HK-2 (cell line): ENCODE data around the gene ZEB2.

ENCODE experiments used
- DNase-seq: peaks from one replicate; pipeline ENCODE4 v3.0.0-alpha.2; 2018; ENCODE audit not compliant: unreplicated experiment

ZEB2 gene

DNA sequence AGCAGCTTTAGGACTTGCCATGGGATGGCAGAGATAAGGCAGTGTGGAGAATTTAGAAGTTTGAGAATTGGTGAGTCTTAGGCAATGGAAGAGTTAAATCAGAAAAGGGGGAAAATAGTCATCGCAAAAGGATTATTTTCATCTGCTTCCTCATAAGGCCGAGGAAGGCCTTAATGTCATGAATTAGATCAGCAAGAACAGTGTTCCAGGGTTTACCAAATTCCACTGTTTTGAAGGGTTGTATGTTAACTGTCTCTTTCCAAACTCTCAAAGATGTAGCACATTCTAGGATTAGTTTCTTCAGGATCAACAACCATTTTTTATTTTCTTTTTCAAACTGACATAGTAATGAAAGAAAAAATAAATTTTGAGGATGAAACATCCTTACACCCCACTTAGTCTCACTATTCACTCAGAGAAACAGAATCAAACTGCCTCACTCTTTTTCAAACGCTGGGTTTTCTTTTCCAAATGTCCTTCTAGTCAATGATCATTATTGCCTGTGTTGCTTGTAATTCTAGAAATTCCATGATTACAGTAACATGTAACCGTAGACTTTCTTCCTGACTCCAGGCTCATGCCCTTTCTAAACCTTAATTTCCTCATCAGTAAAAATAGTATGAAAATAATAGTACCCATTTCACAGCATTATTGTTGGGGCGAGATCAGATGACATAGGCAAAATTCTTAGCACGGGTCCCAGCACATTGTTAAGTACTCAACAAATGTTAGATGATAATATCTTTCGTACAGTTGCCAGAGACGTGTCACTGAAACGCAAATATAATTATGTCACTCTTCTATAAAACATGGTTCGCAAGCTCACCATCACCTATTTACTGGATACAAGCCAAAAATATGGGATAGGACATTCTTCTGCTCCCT lies 23.6 kb downstream of the ZEB2 start:
- DNase-seq, result no peak

GRCh38 chr2:144495227-144496091 lies 24.5 kb downstream of the ZEB2 start:
- no peak for DNase-seq

GRCh38 chr2:144493027-144493809 lies 26.7 kb downstream of the ZEB2 start:
- DNase-seq, result no peak

GRCh38 chr2:144490857-144491256 lies 29.1 kb downstream of the ZEB2 start:
- DNase-seq, result no peak

DNA sequence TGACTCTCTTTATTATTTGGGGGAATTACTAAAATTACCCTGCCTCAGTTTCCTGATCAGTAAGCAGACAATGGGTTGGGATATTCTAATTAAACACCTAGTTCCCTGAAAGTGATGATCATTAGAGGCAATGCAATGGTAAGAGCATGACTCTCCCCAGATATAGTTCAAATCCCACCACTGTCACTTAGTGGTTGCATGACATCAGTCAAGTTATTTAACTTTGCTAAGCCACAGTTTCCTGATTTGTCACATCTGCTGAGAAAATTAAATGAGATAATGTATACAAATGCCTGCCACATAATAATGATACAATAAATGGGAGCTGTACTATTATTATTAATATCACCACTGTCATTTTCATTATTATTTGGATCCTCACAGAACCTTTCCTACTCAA lies 29.9 kb downstream of the ZEB2 start:
- DNase-seq, result no peak

DNA sequence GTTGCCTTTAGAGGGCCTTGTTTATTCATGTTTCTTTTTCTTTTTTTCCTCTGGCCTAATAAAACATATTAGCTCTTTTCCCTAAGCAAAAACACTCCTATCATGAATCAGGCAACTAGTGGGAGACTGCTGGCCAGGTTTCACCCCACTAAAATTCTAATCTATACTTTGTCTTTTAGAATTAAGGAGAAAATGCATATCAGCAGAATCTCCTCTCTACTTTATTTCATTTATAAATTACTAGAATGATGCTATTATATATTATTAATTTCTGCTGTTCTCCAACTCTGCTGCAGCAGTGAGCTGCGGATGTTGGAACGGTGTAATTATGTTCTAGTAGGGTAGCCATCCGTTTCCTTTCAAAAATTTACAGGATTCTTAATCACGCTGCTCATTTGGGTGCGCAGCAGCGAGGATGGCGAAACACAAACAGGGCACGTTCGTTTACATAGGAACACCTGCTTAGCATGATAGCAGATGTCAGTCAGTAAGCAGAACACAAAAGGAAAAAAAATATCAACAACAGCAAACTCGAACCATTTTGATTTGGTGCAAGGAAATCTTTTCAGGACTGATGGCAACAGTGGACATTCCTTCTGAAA lies 30.5 kb downstream of the ZEB2 start:
- no peak for DNase-seq

DNA sequence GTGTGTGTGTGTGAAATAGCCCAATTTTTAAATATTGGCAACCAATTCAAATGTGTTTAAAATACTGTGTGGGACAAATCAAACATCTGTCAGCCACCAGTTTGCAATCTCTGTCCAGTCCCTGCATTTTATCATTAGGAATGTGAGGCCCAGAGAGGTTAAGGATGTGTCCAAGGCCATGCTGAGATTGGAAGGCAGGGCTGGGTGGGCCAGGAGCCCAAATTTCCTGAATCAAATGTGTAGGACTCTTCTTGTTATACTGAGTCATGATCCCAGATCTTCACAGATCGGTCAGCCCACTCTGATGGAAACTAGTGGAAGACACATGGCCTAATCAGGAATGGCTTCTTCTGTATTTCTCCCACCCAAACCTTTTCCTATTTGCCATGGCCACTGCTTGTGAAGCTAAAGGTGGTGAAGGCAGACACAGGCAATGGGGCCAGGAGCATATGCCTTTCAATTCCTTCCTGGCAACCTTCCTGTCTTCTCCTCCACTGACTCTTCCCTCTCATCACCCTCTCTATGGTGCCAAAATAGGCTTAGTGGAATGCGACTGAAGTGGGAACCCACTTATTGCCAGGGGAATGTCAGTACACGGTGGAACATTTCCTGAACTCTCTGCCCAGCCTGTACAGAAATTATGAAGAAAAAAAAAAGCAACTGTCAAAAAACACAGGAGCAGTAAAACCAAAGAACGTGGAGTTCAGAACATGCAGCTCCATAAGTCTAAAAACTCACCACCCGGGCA lies 35.5 kb downstream of the ZEB2 start:
- DNase-seq, result no peak

DNA sequence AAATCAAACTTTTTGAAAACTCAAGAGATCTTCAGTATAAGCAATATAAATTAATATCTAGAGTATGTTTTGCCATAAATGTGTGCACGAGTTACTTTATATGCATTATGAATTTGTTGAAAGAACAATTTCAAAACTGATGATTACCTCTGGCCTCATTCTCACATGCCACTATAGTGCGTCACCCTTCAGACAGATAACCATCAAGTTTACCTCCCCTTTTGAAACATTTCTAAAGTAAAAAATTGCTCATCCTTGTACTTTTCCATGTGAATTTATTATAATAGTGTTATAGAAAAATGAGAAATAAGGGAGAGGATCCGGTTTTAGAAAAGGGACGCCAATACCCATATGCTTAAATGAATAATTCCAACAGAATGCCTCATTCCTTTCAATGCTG lies 38.3 kb downstream of the ZEB2 start:
- DNase-seq, result no peak

DNA sequence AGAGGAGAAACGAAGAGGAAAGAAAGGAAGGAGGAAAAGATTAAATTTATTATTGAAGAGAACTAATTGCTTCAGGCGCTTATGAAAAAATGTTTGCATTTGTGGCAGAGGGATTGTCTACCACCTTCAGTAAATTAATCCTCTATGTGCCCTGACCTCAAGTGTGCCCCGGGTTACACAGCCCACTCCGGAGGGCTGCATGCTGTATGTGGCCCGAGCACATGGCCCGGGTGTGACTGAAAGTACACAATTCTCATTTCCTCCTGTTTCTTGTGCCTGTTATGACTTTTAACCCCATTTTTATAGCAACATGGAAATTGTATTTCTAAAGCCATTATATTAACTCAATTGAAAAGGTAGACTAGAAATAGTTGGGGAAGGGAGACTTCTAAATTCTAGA lies 38.8 kb downstream of the ZEB2 start:
- no peak for DNase-seq

- DNase-seq, result no peak
Measured at GRCh38 chr2:144480285-144480684, 39.6 kb downstream of the ZEB2 start.

- no peak for DNase-seq
Measured at GRCh38 chr2:144479659-144480058, 40.3 kb downstream of the ZEB2 start.

DNA sequence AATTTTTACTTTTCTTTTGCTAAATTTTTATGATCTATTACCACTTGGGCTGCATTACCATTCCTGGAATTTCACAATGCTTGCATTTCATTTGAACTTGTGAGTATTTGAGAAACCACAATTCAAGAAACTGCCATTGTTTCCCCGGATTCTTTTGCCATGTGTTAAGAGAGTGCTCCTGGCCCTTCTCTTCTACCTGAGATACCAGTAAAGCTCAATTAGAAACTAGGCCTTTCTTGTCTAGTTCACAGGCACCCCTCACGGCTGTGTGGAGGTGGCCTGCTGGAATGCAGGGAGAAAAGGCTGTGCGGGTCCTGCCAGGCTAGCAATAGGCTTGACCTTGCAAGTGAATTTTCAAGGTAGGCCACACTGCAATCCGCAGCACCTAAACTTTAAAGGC lies 40.8 kb downstream of the ZEB2 start:
- no peak for DNase-seq

- DNase-seq, result peak; percentile 62
Measured at GRCh38 chr2:144477957-144478311, 42.0 kb downstream of the ZEB2 start.

DNA sequence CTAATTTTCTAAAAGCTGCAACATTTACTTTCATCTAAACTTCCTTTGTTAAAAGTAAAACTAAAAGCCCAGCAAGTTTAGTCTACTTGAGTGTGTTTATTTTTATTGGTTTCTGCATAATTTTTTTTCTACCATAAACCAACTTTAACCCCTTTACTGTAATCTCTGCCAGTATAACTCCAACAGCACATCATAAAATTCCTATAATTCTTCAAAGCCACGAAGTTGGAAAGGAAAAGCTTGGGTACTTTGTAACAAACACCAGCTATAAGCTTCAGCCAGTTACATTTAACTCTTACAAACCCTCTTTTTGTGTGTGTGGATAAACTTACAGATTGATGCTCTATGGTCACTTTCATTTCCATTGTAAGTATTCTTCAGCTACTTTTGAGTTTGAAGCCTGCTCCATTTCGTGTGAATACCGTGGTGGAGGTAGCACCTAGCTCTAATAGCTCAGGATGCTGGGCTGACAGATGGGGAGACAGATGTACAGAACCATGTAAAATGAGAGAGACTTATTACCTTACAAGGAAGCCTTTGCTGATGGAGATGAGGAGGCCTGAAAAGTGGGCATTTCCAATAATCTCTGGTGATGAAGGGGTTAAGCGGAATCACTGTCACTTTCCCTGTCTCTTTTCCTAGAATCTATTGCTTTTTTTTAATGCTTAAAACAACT lies 42.5 kb downstream of the ZEB2 start:
- DNase-seq, result no peak

DNA sequence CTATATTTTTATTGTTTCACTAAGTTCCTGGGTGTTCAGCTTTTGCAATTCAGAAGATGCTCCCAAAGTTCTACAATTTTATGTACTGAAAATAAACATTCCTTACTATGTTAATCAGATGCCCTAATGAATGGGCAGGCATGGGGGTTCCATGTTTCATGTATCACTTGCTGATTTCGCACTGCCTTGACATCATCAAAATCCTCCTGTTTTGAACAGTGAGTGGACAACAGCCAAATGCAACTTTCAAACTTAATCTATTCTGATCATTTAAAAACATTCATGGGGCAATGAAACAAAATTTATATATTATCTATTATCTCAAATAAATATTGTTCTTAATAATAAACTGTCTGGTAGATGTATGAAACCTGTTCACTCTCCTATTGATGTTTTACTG lies 43.2 kb downstream of the ZEB2 start:
- DNase-seq, result no peak

DNA sequence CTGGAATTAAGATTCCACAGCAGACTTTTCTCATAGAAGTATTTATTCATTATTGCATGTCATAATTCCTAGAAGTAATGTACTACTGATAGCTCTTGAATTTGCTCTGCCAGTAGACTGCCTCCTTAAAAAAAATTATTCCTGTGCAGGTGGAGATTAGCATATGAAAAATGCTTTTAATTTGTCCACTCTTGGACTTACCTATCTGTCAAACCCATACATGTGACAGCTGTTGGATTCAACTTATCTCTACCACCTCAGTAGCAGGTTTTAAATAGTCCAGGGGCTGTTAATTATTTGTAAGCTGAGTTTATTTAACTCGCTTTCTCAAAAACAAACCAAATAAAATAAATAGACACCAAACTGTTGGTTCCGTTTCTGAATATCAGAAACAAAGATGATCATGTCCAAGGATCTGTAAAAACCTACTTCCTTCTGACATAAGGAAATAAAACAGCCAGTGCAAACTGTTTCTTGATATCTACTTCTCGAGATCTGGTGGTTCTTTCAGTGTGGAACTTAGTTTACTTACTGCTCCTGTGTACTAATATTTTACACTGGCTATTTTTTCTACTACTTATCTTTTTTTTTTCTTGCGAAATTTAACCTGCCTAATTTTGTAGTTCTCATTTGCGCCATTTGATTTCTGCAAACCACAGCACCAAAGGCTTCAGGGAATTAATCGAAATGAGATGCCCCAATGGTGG lies 44.2 kb downstream of the ZEB2 start:
- DNase-seq, result no peak

DNA sequence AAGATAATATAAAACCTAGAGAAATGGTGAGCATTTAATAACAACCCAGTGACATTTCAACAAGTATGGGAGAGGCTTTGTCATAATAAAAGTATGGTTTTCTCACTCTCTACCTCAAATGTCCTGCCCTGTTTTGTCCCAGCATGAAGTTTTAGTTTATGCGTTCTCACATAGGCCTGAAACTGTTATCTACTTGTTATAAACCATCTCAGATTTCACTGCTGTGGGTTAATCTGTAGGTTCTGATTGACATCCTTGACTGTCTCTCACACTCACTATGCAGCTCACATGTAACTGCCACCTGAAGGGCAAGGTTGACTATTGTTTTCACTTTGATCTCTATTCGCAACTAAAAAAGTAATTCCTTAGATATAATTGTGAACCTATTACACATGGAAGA lies 44.9 kb downstream of the ZEB2 start:
- DNase-seq, result no peak

- no peak for DNase-seq
Measured at GRCh38 chr2:144474017-144474416, 45.9 kb downstream of the ZEB2 start.

GRCh38 chr2:144472911-144473310 lies 47.0 kb downstream of the ZEB2 start:
- DNase-seq, result no peak

DNA sequence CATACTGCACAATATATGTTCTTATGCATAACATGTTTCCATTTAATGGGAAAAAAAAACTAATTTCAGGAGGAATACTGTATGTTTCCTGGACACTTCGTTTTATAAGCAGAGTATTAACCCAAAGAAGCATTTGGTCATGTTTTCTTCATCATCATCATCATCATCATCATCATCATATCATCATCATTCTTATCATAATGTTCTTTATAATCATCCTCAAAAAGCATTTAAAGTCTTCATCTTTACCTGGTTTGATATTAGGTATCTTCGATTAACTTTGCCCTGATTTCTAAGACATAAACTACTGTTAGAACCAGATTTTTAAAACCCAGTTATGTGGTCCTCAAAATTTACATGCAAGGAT lies 47.9 kb downstream of the ZEB2 start:
- no peak for DNase-seq
